K562 (cell line): Measurements from ENCODE around the gene MYBPHL. TPM values are rescaled to one million over a fixed set of nuclear protein-coding genes. Genes with fewer than 3 reads are reported as not detected.
A peak's percentile ranks its signal among the peaks of the same experiment; 100 is the strongest.

Experiments
- ATAC-seq: fragments of 200-7000 bp; cut with Tn5 transposase; 3 replicates; pipeline ENCODE4 v1.9.1; 2020; ENCODE audit warnings: moderate library complexity
- BruUV-seq: library from RNA; stranded (reverse); fragments of 400-500 nt; replicated peaks from 2 replicates; lab custom pipeline; 2021; lab: Mats Ljungman, UMichigan
- CTCF ChIA-PET: fragments of 300-600 bp; formaldehyde crosslinking; extraction: SDS; loops from one replicate; lab custom pipeline; 2021; ENCODE audit warnings: low intra/inter-chr PET ratio; lab: Yijun Ruan, JAX
- POLR2A ChIA-PET: fragments of 300-600, 350-650 bp; sonication (Branson Sonifier 250); formaldehyde crosslinking; extraction: SDS; loops from one replicate; lab custom pipeline; 2021; ENCODE audit warnings: antibody characterized with exemption, inconsistent platforms; lab: Yijun Ruan, JAX
- DNase-seq, 4 experiments: peaks; one replicate each; pipeline versions ENCODE4 v3.0.0 to v3.0.0-alpha.2; 2011 to 2018; ENCODE audit warnings: low spot score in 3 of 4, mixed read lengths in 3 of 4; ENCODE audit errors: extremely low read depth in 1 of 4
- FAIRE-seq: peaks from 2 replicates; lab custom pipeline; 2011; peaks lifted over from hg19 to GRCh38; lab: Jason Lieb, UNC
- H2AFZ ChIP-seq: 2 replicates; pipeline ENCODE4 v1.6.0; 2011; ENCODE audit warnings: low read depth, low read length, control low read depth, inconsistent platforms
- H3K27ac ChIP-seq: fragments of 200-600 bp; 3 replicates; pipeline ENCODE4 v1.8.0; 2011; ENCODE audit warnings: low read depth, mild to moderate bottlenecking, control low read depth, inconsistent platforms, low read length, moderate library complexity, mixed read lengths; ENCODE audit errors: extremely low read depth
- H3K27me3 ChIP-seq, 2 experiments: fragments of 300-600 bp in 1 of 2; 2 replicates in 1 of 2; 3 replicates in 1 of 2; pipeline versions ENCODE4 v1.6.0 to v1.8.0; 2011; ENCODE audit warnings: inconsistent platforms in 2 of 2, low read length in 2 of 2, mild to moderate bottlenecking in 1 of 2, mixed read lengths in 1 of 2, moderate library complexity in 1 of 2; ENCODE audit not compliant: control insufficient read depth in 2 of 2, insufficient read depth in 2 of 2
- H3K36me3 ChIP-seq: fragments of 300-600 bp; 3 replicates; pipeline ENCODE4 v1.8.0; 2011; ENCODE audit warnings: mild to moderate bottlenecking, low read length, inconsistent platforms; ENCODE audit not compliant: control insufficient read depth, insufficient read depth
- H3K4me1 ChIP-seq, 2 experiments: fragments of 200-600 bp in 1 of 2; replicated peaks in 1 of 2; 2 replicates in 1 of 2; 3 replicates in 1 of 2; pipeline versions ENCODE4 v1.5.1 to v1.8.0; 2011; ENCODE audit warnings: inconsistent platforms in 2 of 2, low read length in 2 of 2, mild to moderate bottlenecking in 1 of 2, mixed read lengths in 1 of 2, moderate library complexity in 1 of 2; ENCODE audit not compliant: control insufficient read depth in 2 of 2, insufficient read depth in 2 of 2
- H3K4me2 ChIP-seq: 2 replicates; pipeline ENCODE4 v1.6.1; 2011; ENCODE audit warnings: low read length, control low read depth, inconsistent platforms, mixed read lengths; ENCODE audit not compliant: insufficient read depth
- H3K4me3 ChIP-seq: fragments of 200-600 bp; sonication (generic), shearing (Covaris generic); 2 replicates; pipeline ENCODE4 v1.5.1; 2016; ENCODE audit warnings: control low read depth, inconsistent platforms
- H3K79me2 ChIP-seq: fragments of 200-600 bp; 3 replicates; pipeline ENCODE4 v1.8.0; 2011; ENCODE audit warnings: low read length, inconsistent platforms; ENCODE audit not compliant: control insufficient read depth, insufficient read depth
- H3K9ac ChIP-seq, 2 experiments: 2 replicates each; pipeline versions ENCODE4 v1.6.0 to v1.6.1; 2011; ENCODE audit warnings: low read depth in 2 of 2, low read length in 2 of 2, control low read depth in 1 of 2, inconsistent platforms in 1 of 2, mild to moderate bottlenecking in 1 of 2, mixed read lengths in 1 of 2; ENCODE audit not compliant: insufficient read depth in 1 of 2
- H3K9me1 ChIP-seq: one replicate; pipeline ENCODE4 v1.6.0; 2011; ENCODE audit warnings: inconsistent platforms, mild to moderate bottlenecking, low read length, moderate library complexity; ENCODE audit not compliant: control insufficient read depth, insufficient read depth
- H3K9me3 ChIP-seq: replicated peaks from 2 replicates; pipeline ENCODE4 v1.5.1; 2011; ENCODE audit warnings: low read depth, low read length, inconsistent platforms; ENCODE audit not compliant: control insufficient read depth, insufficient read depth
- H4K20me1 ChIP-seq: replicated peaks from 2 replicates; pipeline ENCODE4 v1.6.1; 2011; ENCODE audit warnings: low read length, inconsistent platforms, mixed read lengths; ENCODE audit not compliant: control insufficient read depth, insufficient read depth
- ARID2 ChIP-seq: fragments of 450-650 bp; IDR thresholded peaks from 2 replicates; pipeline ENCODE4 v1.6.1; 2017; ENCODE audit warnings: antibody characterized with exemption, mild to moderate bottlenecking
- WGBS: fragments of 100-300 bp; shearing (Covaris generic); methylation state at CpG from one replicate; pipeline ENCODE4 v1.1.6; 2016; ENCODE audit warnings: low coverage, mixed read lengths; ENCODE audit not compliant: insufficient coverage; ENCODE audit errors: missing lambda C conversion rate; 5-methylcytosine and 5-hydroxymethylcytosine counted together
- in situ Hi-C: fragments of 300-500 bp; cut with MboI; formaldehyde crosslinking; loops from 4 replicates; pipeline ENCODE4 v1.15.0; 2018; ENCODE audit warnings: inconsistent platforms, mixed read lengths
- intact Hi-C: fragments of 100-400 bp; cut with micrococcal nuclease; formaldehyde crosslinking; loops from 2 replicates; pipeline ENCODE4 v1.14.2; 2022
- polyA plus RNA-seq, 8 experiments: library from polyadenylated mRNA; depleted of rRNA in 4 of 8; stranded (reverse) in 5 of 8; unstranded in 3 of 8; fragments of >200 nt; fragmentation: Nextera tagmentation in 2 of 8; fragmentation: Illumina TruSeq in 1 of 8; extraction: Ambion mirVana in 2 of 8; extraction: Trizol in 1 of 8; gene quantifications; 2 replicates each; pipeline versions ENCODE4 v1.2.1 to v1.2.3, GENCODE V29; 2011 to 2014; ENCODE audit warnings: inconsistent platforms in 1 of 8, missing spikeins in 1 of 8
- total RNA-seq, 7 experiments: library from RNA; depleted of rRNA in 6 of 7; stranded (reverse); fragments of >200 nt in 6 of 7; fragmentation: Illumina TruSeq in 2 of 7; extraction: Trizol in 2 of 7; gene quantifications; 2 replicates each; pipeline versions ENCODE4 v1.2.1 to v1.2.3, GENCODE V29; 2011 to 2021; ENCODE audit warnings: low replicate concordance in 1 of 7
- TF ChIP-seq, protein P1 (sequence below): sonication (generic); formaldehyde crosslinking; IDR thresholded peaks from 2 replicates; pipeline ENCODE4 v1.8.0; 2022; ENCODE audit warnings: mild to moderate bottlenecking, missing genetic modification reagents

Gene MYBPHL
- total and polyA plus RNA-seq, 9 of the 15 experiments (the other 6 are each of a cell fraction or from before 2014, with no cell fraction given) = 0.20 to 1.9 (median 0.33) TPM

- H4K20me1 ChIP-seq = peaks cover 8% of the 10 kb centered on the region
- CTCF ChIA-PET = no interaction called here
- FAIRE-seq (no peak), DNase-seq (no peak), ATAC-seq (no peak)
- peaks cover 15 to 33% of the 10 kb centered on the region in 2 experiments; a peak in 4 of 5 replicates for H3K4me1 ChIP-seq
- H3K9me3 ChIP-seq = no peaks in the 10 kb centered on the region
- H3K79me2 ChIP-seq = no peaks in the 10 kb centered on the region
- H3K27me3 ChIP-seq = no peaks in the 10 kb centered on the region
- WGBS = 57% methylated on average over 7 of the region's 7 CpGs
- no peak overlapping the region for H3K4me2 ChIP-seq
- H3K36me3 ChIP-seq = peaks cover 20% of the 10 kb centered on the region
- POLR2A ChIA-PET = interaction anchor here (1.4 to 4.9 kb wide), 3 partner anchors 11 to 156 kb away, joined by 3 to 36 read pairs (median 7); no protein-coding TSS in a partner anchor
- H3K9ac ChIP-seq = peak overlapping the region in 1 of 2 experiments; percentile 79; a peak in 2 of 4 replicates
- TF ChIP-seq, protein P1, sequence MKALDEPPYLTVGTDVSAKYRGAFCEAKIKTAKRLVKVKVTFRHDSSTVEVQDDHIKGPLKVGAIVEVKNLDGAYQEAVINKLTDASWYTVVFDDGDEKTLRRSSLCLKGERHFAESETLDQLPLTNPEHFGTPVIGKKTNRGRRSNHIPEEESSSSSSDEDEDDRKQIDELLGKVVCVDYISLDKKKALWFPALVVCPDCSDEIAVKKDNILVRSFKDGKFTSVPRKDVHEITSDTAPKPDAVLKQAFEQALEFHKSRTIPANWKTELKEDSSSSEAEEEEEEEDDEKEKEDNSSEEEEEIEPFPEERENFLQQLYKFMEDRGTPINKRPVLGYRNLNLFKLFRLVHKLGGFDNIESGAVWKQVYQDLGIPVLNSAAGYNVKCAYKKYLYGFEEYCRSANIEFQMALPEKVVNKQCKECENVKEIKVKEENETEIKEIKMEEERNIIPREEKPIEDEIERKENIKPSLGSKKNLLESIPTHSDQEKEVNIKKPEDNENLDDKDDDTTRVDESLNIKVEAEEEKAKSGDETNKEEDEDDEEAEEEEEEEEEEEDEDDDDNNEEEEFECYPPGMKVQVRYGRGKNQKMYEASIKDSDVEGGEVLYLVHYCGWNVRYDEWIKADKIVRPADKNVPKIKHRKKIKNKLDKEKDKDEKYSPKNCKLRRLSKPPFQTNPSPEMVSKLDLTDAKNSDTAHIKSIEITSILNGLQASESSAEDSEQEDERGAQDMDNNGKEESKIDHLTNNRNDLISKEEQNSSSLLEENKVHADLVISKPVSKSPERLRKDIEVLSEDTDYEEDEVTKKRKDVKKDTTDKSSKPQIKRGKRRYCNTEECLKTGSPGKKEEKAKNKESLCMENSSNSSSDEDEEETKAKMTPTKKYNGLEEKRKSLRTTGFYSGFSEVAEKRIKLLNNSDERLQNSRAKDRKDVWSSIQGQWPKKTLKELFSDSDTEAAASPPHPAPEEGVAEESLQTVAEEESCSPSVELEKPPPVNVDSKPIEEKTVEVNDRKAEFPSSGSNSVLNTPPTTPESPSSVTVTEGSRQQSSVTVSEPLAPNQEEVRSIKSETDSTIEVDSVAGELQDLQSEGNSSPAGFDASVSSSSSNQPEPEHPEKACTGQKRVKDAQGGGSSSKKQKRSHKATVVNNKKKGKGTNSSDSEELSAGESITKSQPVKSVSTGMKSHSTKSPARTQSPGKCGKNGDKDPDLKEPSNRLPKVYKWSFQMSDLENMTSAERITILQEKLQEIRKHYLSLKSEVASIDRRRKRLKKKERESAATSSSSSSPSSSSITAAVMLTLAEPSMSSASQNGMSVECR = 0 out of 2 replicates have a peak, but pooled peaks have one; percentile 2
- TF ChIP-seq ARID2 = no peak
- H3K9me1 ChIP-seq = no peaks in the 10 kb centered on the region
- H3K4me3 ChIP-seq = no peak overlapping the region
- H2AFZ ChIP-seq = no peak overlapping the region
- H3K27ac ChIP-seq = no peak overlapping the region
- intact Hi-C loops (no loop called here), in situ Hi-C loops (no loop called here)
- no TSS peak for BruUV-seq
These were observed 64.4 kb downstream of the MYBPHL start for GRCh38 chr1:109242387-109242786.

Other genes with a start within 250 kb of the MYBPHL start
Only the 7 nearest of the 14 such genes appear.
- 254 and 257 TPM in 2 replicates for gene SARS1, start 93.1 kb downstream of the MYBPHL start, total RNA-seq (2014; rRNA removed)
- 273 and 284 TPM in 2 replicates for gene SARS1, start 93.1 kb downstream of the MYBPHL start, total RNA-seq (2014; rRNA removed; fragmentation: Illumina TruSeq; extraction: Trizol)
- gene SARS1, start 93.1 kb downstream of the MYBPHL start, total RNA-seq (2015; rRNA removed; fragmentation: Illumina TruSeq; extraction: Trizol) = 211 and 221 TPM in 2 replicates
- gene SARS1, start 93.1 kb downstream of the MYBPHL start, total RNA-seq (2021) = 232 and 246 TPM in 2 replicates
- 221 and 230 TPM in 2 replicates for gene SARS1, start 93.1 kb downstream of the MYBPHL start, polyA plus RNA-seq (2011; rRNA removed)
- 293 and 317 TPM in 2 replicates for gene SARS1, start 93.1 kb downstream of the MYBPHL start, polyA plus RNA-seq (2014; fragmentation: Illumina TruSeq; extraction: Trizol)
- 100 to 1,000 TPM; 336 to 623 TPM for gene SARS1, start 93.1 kb downstream of the MYBPHL start, polyA plus RNA-seq (2014; fragmentation: Nextera tagmentation; extraction: Ambion mirVana)
- gene SARS1, start 93.1 kb downstream of the MYBPHL start, polyA plus RNA-seq (2014; rRNA removed) = 235 and 240 TPM in 2 replicates
- 4.1 and 5.9 TPM in 2 replicates for gene CELSR2, start 57.5 kb downstream of the MYBPHL start, total RNA-seq (2014; rRNA removed)
- gene CELSR2, start 57.5 kb downstream of the MYBPHL start, total RNA-seq (2014; rRNA removed; fragmentation: Illumina TruSeq; extraction: Trizol) = 2.7 and 3.0 TPM in 2 replicates
- gene CELSR2, start 57.5 kb downstream of the MYBPHL start, total RNA-seq (2015; rRNA removed; fragmentation: Illumina TruSeq; extraction: Trizol) = 4.2 and 5.0 TPM in 2 replicates
- gene CELSR2, start 57.5 kb downstream of the MYBPHL start, total RNA-seq (2021) = 19.1 and 21.9 TPM in 2 replicates
- 7.2 and 8.2 TPM in 2 replicates for gene CELSR2, start 57.5 kb downstream of the MYBPHL start, polyA plus RNA-seq (2011; rRNA removed)
- 14.1 and 15.3 TPM in 2 replicates for gene CELSR2, start 57.5 kb downstream of the MYBPHL start, polyA plus RNA-seq (2014; fragmentation: Illumina TruSeq; extraction: Trizol)
- under 1 TPM; 0.31 to 0.86 TPM for gene CELSR2, start 57.5 kb downstream of the MYBPHL start, polyA plus RNA-seq (2014; fragmentation: Nextera tagmentation; extraction: Ambion mirVana)
- 9.0 and 10.2 TPM in 2 replicates for gene CELSR2, start 57.5 kb downstream of the MYBPHL start, polyA plus RNA-seq (2014; rRNA removed)
- 52.2 and 64.0 TPM in 2 replicates for gene PSRC1, start 23.9 kb downstream of the MYBPHL start, total RNA-seq (2014; rRNA removed)
- gene PSRC1, start 23.9 kb downstream of the MYBPHL start, total RNA-seq (2014; rRNA removed; fragmentation: Illumina TruSeq; extraction: Trizol) = 27.9 and 28.7 TPM in 2 replicates
- gene PSRC1, start 23.9 kb downstream of the MYBPHL start, total RNA-seq (2015; rRNA removed; fragmentation: Illumina TruSeq; extraction: Trizol) = 34.7 and 37.0 TPM in 2 replicates
- 51.8 and 55.4 TPM in 2 replicates for gene PSRC1, start 23.9 kb downstream of the MYBPHL start, total RNA-seq (2021)
- 39.3 and 59.5 TPM in 2 replicates for gene PSRC1, start 23.9 kb downstream of the MYBPHL start, polyA plus RNA-seq (2011; rRNA removed)
- gene PSRC1, start 23.9 kb downstream of the MYBPHL start, polyA plus RNA-seq (2014; fragmentation: Illumina TruSeq; extraction: Trizol) = 41.8 and 49.7 TPM in 2 replicates
- gene PSRC1, start 23.9 kb downstream of the MYBPHL start, polyA plus RNA-seq (2014; fragmentation: Nextera tagmentation; extraction: Ambion mirVana) = 1 to 10 TPM; 6.5 to 7.9 TPM
- gene PSRC1, start 23.9 kb downstream of the MYBPHL start, polyA plus RNA-seq (2014; rRNA removed) = 56.1 and 65.2 TPM in 2 replicates
- 35.5 and 41.4 TPM in 2 replicates for gene SORT1, start 90.9 kb upstream of the MYBPHL start, total RNA-seq (2014; rRNA removed)
- 91.0 and 110 TPM in 2 replicates for gene SORT1, start 90.9 kb upstream of the MYBPHL start, total RNA-seq (2014; rRNA removed; fragmentation: Illumina TruSeq; extraction: Trizol)
- 88.2 and 96.9 TPM in 2 replicates for gene SORT1, start 90.9 kb upstream of the MYBPHL start, total RNA-seq (2015; rRNA removed; fragmentation: Illumina TruSeq; extraction: Trizol)
- gene SORT1, start 90.9 kb upstream of the MYBPHL start, total RNA-seq (2021) = 110 and 112 TPM in 2 replicates
- 78.2 and 92.1 TPM in 2 replicates for gene SORT1, start 90.9 kb upstream of the MYBPHL start, polyA plus RNA-seq (2011; rRNA removed)
- 65.0 and 68.2 TPM in 2 replicates for gene SORT1, start 90.9 kb upstream of the MYBPHL start, polyA plus RNA-seq (2014; fragmentation: Illumina TruSeq; extraction: Trizol)
- 10 to 100 TPM; 27.4 to 33.3 TPM for gene SORT1, start 90.9 kb upstream of the MYBPHL start, polyA plus RNA-seq (2014; fragmentation: Nextera tagmentation; extraction: Ambion mirVana)
- 41.4 and 43.4 TPM in 2 replicates for gene SORT1, start 90.9 kb upstream of the MYBPHL start, polyA plus RNA-seq (2014; rRNA removed)
- 77.1 and 82.6 TPM in 2 replicates for gene PSMA5, start 119.4 kb upstream of the MYBPHL start, total RNA-seq (2014; rRNA removed)
- gene PSMA5, start 119.4 kb upstream of the MYBPHL start, total RNA-seq (2014; rRNA removed; fragmentation: Illumina TruSeq; extraction: Trizol) = 309 and 348 TPM in 2 replicates
- gene PSMA5, start 119.4 kb upstream of the MYBPHL start, total RNA-seq (2015; rRNA removed; fragmentation: Illumina TruSeq; extraction: Trizol) = 155 and 190 TPM in 2 replicates
- gene PSMA5, start 119.4 kb upstream of the MYBPHL start, total RNA-seq (2021) = 287 and 302 TPM in 2 replicates
- gene PSMA5, start 119.4 kb upstream of the MYBPHL start, polyA plus RNA-seq (2011; rRNA removed) = 299 and 397 TPM in 2 replicates
- 246 and 256 TPM in 2 replicates for gene PSMA5, start 119.4 kb upstream of the MYBPHL start, polyA plus RNA-seq (2014; fragmentation: Illumina TruSeq; extraction: Trizol)
- 100 to 1,000 TPM; 451 to 542 TPM for gene PSMA5, start 119.4 kb upstream of the MYBPHL start, polyA plus RNA-seq (2014; fragmentation: Nextera tagmentation; extraction: Ambion mirVana)
- gene PSMA5, start 119.4 kb upstream of the MYBPHL start, polyA plus RNA-seq (2014; rRNA removed) = 225 and 273 TPM in 2 replicates
- 0.04 and 0.05 TPM in 2 replicates for gene SYPL2, start 159.5 kb upstream of the MYBPHL start, total RNA-seq (2014; rRNA removed)
- gene SYPL2, start 159.5 kb upstream of the MYBPHL start, total RNA-seq (2014; rRNA removed; fragmentation: Illumina TruSeq; extraction: Trizol) = 0.03 TPM in 1 of 2 replicates, not detected in the other
- gene SYPL2, start 159.5 kb upstream of the MYBPHL start, total RNA-seq (2015; rRNA removed; fragmentation: Illumina TruSeq; extraction: Trizol) = 0.07 and 0.08 TPM in 2 replicates
- gene SYPL2, start 159.5 kb upstream of the MYBPHL start, total RNA-seq (2021) = 0.20 and 0.22 TPM in 2 replicates
- gene SYPL2, start 159.5 kb upstream of the MYBPHL start, polyA plus RNA-seq (2011; rRNA removed) = 0.03 TPM in 2 replicates
- 0.12 and 0.35 TPM in 2 replicates for gene SYPL2, start 159.5 kb upstream of the MYBPHL start, polyA plus RNA-seq (2014; fragmentation: Illumina TruSeq; extraction: Trizol)
- under 1 TPM in 1 of 2 experiments, not detected in 1; 0.03 TPM for gene SYPL2, start 159.5 kb upstream of the MYBPHL start, polyA plus RNA-seq (2014; fragmentation: Nextera tagmentation; extraction: Ambion mirVana)
- gene SYPL2, start 159.5 kb upstream of the MYBPHL start, polyA plus RNA-seq (2014; rRNA removed) = 0.20 and 0.31 TPM in 2 replicates
- 6.3 and 10.4 TPM in 2 replicates for gene ATXN7L2, start 176.9 kb upstream of the MYBPHL start, total RNA-seq (2014; rRNA removed)
- 1.9 and 2.3 TPM in 2 replicates for gene ATXN7L2, start 176.9 kb upstream of the MYBPHL start, total RNA-seq (2014; rRNA removed; fragmentation: Illumina TruSeq; extraction: Trizol)
- 4.4 and 5.8 TPM in 2 replicates for gene ATXN7L2, start 176.9 kb upstream of the MYBPHL start, total RNA-seq (2015; rRNA removed; fragmentation: Illumina TruSeq; extraction: Trizol)
- gene ATXN7L2, start 176.9 kb upstream of the MYBPHL start, total RNA-seq (2021) = 9.4 and 10.0 TPM in 2 replicates
- 3.1 and 5.9 TPM in 2 replicates for gene ATXN7L2, start 176.9 kb upstream of the MYBPHL start, polyA plus RNA-seq (2011; rRNA removed)
- gene ATXN7L2, start 176.9 kb upstream of the MYBPHL start, polyA plus RNA-seq (2014; fragmentation: Illumina TruSeq; extraction: Trizol) = 7.1 and 8.5 TPM in 2 replicates
- under 1 TPM; 0.21 to 0.56 TPM for gene ATXN7L2, start 176.9 kb upstream of the MYBPHL start, polyA plus RNA-seq (2014; fragmentation: Nextera tagmentation; extraction: Ambion mirVana)
- 10.4 and 11.1 TPM in 2 replicates for gene ATXN7L2, start 176.9 kb upstream of the MYBPHL start, polyA plus RNA-seq (2014; rRNA removed)